Measurements from ENCODE around the gene BRD3. TPM values are rescaled to one million over a fixed set of nuclear protein-coding genes. Genes with fewer than 3 reads are reported as not detected.

Gene BRD3
- total RNA-seq, 1 experiment from 2014 or later = 57.5 TPM

DNA sequence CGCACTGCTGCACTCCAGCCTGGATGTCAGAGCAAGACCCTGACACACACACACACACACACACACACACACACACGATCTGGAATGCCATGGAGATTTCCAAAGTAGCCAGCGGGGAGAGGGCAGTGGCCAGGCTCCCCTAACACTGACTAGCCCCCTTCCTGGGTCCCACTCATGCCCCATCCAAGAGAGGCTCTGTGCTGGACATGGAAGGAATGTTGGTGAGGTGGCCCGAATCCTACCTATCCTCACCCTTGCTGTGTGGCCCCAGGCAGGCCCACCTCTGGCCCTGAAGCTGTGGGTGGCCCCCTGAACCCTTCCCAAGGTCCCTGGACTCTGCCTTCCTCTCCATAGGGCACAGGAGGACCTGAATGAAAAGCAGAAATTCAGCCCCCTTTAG lies 7.3 kb downstream of the BRD3 start:
- POLR2A ChIA-PET = no interaction called here
- Mint-ChIP-seq H3K9me3 (ENCODE audit: unreplicated experiment) (no peaks in the 10 kb centered on the region), H3K27ac (ENCODE audit: unreplicated experiment) (no peak overlapping the region), H3K4me3 (ENCODE audit: unreplicated experiment) (no peak overlapping the region), H3K27me3 (ENCODE audit: insufficient read depth, unreplicated experiment) (no peaks in the 10 kb centered on the region), H3K4me1 (ENCODE audit: low read depth, unreplicated experiment) (no peaks in the 10 kb centered on the region), H3K36me3 (ENCODE audit: insufficient read depth, unreplicated experiment) (peaks cover 24% of the 10 kb centered on the region)
- H3K27me3 ChIP-seq (replicated peaks; ENCODE audit: control insufficient read depth, insufficient read depth, low read length) = no peaks in the 10 kb centered on the region
- DNase-seq = no peak
- no peaks in the 10 kb centered on the region for H3K9me3 ChIP-seq
- CTCF ChIA-PET = no interaction called here
- BruUV-seq (replicated peaks) = no TSS peak
- H3K36me3 ChIP-seq (ENCODE audit: control insufficient read depth, insufficient read depth, low read length) = no peaks in the 10 kb centered on the region
- TF ChIP-seq, protein P1, sequence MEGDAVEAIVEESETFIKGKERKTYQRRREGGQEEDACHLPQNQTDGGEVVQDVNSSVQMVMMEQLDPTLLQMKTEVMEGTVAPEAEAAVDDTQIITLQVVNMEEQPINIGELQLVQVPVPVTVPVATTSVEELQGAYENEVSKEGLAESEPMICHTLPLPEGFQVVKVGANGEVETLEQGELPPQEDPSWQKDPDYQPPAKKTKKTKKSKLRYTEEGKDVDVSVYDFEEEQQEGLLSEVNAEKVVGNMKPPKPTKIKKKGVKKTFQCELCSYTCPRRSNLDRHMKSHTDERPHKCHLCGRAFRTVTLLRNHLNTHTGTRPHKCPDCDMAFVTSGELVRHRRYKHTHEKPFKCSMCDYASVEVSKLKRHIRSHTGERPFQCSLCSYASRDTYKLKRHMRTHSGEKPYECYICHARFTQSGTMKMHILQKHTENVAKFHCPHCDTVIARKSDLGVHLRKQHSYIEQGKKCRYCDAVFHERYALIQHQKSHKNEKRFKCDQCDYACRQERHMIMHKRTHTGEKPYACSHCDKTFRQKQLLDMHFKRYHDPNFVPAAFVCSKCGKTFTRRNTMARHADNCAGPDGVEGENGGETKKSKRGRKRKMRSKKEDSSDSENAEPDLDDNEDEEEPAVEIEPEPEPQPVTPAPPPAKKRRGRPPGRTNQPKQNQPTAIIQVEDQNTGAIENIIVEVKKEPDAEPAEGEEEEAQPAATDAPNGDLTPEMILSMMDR (IDR thresholded peaks at IDR 0.05; ENCODE audit: insufficient read depth in 1 of 2, low read depth in 1 of 2, low read length in 1 of 2, severe bottlenecking in 1 of 2, unreplicated experiment in 1 of 2) = no peak
- peaks cover 1% of the 10 kb centered on the region for H3K4me1 ChIP-seq
- intact Hi-C loops (cut with micrococcal nuclease; ENCODE audit: unreplicated experiment) = no loop called here
- H3K4me3 ChIP-seq (ENCODE audit: low read depth, low read length) = no peak overlapping the region

DNA sequence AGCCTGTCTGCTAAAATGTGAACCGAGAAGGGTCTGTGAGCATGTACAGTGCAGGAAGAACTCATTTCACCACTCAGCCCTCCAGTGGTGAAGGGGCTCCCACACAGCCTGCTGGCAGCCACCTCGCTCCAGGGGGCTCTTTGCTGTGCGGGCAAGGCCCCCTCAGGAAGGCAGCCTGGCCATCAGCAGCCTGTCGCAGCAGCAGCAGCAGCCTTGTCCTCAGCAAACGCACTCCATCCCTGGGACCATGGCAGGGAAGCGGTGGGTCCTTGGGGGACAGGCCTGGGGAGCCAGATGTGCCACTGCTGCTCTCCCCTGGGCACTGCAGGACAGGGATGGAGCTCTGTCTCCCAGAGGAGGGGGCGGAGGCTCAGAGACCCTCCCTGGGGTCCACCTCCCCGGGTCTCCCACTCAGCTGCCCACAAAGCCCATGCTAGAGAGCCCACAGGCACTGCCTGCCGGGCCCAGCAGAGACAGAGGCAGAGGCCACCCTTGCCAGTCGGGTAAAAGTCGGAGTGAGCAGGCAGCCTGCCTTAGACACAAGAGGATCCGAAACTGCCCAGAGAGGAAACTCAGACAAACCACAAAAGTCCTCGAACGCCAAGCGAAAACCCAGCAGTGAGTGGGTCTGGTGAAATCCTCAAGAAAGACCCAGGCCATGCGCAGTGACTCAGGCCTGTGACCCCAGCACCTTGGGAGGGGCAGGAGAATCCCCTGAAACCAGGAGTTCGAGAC lies 8.0 kb downstream of the BRD3 start:
- Mint-ChIP-seq H3K27ac (ENCODE audit: unreplicated experiment) (no peak overlapping the region), H3K9me3 (ENCODE audit: unreplicated experiment) (no peaks in the 10 kb centered on the region), H3K4me1 (ENCODE audit: low read depth, unreplicated experiment) (no peaks in the 10 kb centered on the region), H3K4me3 (ENCODE audit: unreplicated experiment) (no peak overlapping the region), H3K36me3 (ENCODE audit: insufficient read depth, unreplicated experiment) (peaks cover 24% of the 10 kb centered on the region), H3K27me3 (ENCODE audit: insufficient read depth, unreplicated experiment) (no peaks in the 10 kb centered on the region)
- Histone ChIP-seq H3K36me3 (ENCODE audit: control insufficient read depth, insufficient read depth, low read length) (no peaks in the 10 kb centered on the region), H3K4me3 (ENCODE audit: low read depth, low read length) (no peak overlapping the region), H3K9me3 (no peaks in the 10 kb centered on the region), H3K4me1 (no peaks in the 10 kb centered on the region), H3K27me3 (replicated peaks; ENCODE audit: control insufficient read depth, insufficient read depth, low read length) (no peaks in the 10 kb centered on the region)
- ChIA-PET CTCF (no interaction called here), POLR2A (no interaction called here)
- DNase-seq = peak in 1 of 2 experiments; percentile 23
- TF ChIP-seq, protein P1 (IDR thresholded peaks at IDR 0.05; ENCODE audit: insufficient read depth in 1 of 2, low read depth in 1 of 2, low read length in 1 of 2, severe bottlenecking in 1 of 2, unreplicated experiment in 1 of 2) = no peak
- BruUV-seq (replicated peaks) = no TSS peak
- intact Hi-C loops (cut with micrococcal nuclease; ENCODE audit: unreplicated experiment) = no loop called here

DNA sequence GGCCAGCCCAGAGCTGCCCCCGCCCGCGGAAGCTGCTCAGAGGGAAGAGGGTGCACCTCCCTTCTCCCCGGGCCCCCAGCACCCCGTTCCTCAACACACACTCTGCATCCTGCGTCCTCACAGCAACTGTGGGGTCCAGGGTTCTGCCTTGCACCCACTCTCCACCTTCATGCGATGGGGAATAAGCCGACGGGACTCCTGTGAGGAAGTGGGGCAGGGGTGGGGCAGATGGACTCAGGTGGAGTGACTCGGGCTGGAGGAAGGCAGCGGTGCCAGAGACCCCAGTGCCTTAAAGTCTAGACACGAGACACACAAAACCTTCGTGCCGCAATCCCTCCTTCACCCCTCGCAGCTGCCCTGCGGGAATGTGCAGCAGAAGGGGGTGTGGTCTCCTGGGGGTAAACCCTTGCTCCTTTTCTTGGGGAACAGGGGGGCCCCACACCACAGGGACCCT lies 8.6 kb downstream of the BRD3 start:
- H3K4me3 ChIP-seq (ENCODE audit: low read depth, low read length) = no peak overlapping the region

More for the DNA sequence above, 8.6 kb downstream of the BRD3 start:
- POLR2A ChIA-PET = no interaction called here
- no TSS peak for BruUV-seq (replicated peaks)
- Histone ChIP-seq H3K36me3 (ENCODE audit: control insufficient read depth, insufficient read depth, low read length) (no peaks in the 10 kb centered on the region), H3K27me3 (replicated peaks; ENCODE audit: control insufficient read depth, insufficient read depth, low read length) (no peaks in the 10 kb centered on the region), H3K9me3 (no peaks in the 10 kb centered on the region), H3K4me1 (no peaks in the 10 kb centered on the region)
- intact Hi-C loops (cut with micrococcal nuclease; ENCODE audit: unreplicated experiment) = no loop called here
- H3K27ac Mint-ChIP-seq (ENCODE audit: unreplicated experiment) = peak overlapping the region; percentile 73
- no peaks in the 10 kb centered on the region for H3K27me3 Mint-ChIP-seq (ENCODE audit: insufficient read depth, unreplicated experiment)
- CTCF ChIA-PET = no interaction called here
- no peaks in the 10 kb centered on the region for H3K9me3 Mint-ChIP-seq (ENCODE audit: unreplicated experiment)
- H3K36me3 Mint-ChIP-seq (ENCODE audit: insufficient read depth, unreplicated experiment) = peaks cover 24% of the 10 kb centered on the region
- peak in 1 of 2 experiments; percentile 31 for DNase-seq
- no peak overlapping the region for H3K4me3 Mint-ChIP-seq (ENCODE audit: unreplicated experiment)
- H3K4me1 Mint-ChIP-seq (ENCODE audit: low read depth, unreplicated experiment) = no peaks in the 10 kb centered on the region
- TF ChIP-seq, protein P1 (IDR thresholded peaks at IDR 0.05; ENCODE audit: insufficient read depth in 1 of 2, low read depth in 1 of 2, low read length in 1 of 2, severe bottlenecking in 1 of 2, unreplicated experiment in 1 of 2) = no peak
